Mucosa of descending colon (tissue), 3 donors: ENCODE measurements around the gene PDLIM5. TPM values are rescaled to one million over a fixed set of nuclear protein-coding genes. Genes with fewer than 3 reads are reported as not detected.

ENCODE experiments used
- ATAC-seq: fragments of 200-7000 bp; cut with Tn5 transposase; one replicate; pipeline ENCODE4 v1.9.1; 2020; ENCODE audit warnings: mild to moderate bottlenecking, moderate library complexity
- DNase-seq, 3 donors: peaks; one replicate each; pipeline ENCODE4 v3.0.0-alpha.2; 2020
- H3K36me3 ChIP-seq: fragments of 200-600 bp; one replicate; pipeline ENCODE4 v1.8.0; 2021; ENCODE audit warnings: low read depth, mild to moderate bottlenecking
- H3K4me1 ChIP-seq: fragments of 200-600 bp; one replicate; pipeline ENCODE4 v1.8.0; 2021; ENCODE audit warnings: low read depth, mild to moderate bottlenecking
- H3K4me3 ChIP-seq: fragments of 200-600 bp; one replicate; pipeline ENCODE4 v1.8.0; 2021; ENCODE audit warnings: mild to moderate bottlenecking
- H3K9me3 ChIP-seq: fragments of 200-600 bp; one replicate; pipeline ENCODE4 v1.8.0; 2021; ENCODE audit warnings: mild to moderate bottlenecking
- intact Hi-C, 2 donors: fragments of 100-400 bp; cut with DNase I in 1 of 2; cut with micrococcal nuclease in 1 of 2; formaldehyde crosslinking; loops; one replicate each; pipeline versions ENCODE4 v1.11.0 to v1.11.1; 2022; cut with DNase I, micrococcal nuclease
- total RNA-seq, 3 donors: library from RNA; stranded (reverse); fragmentation: NEBNext Ultra II Directional in 2 of 3; extraction: Animal tissue kit (Norgen Biotek cat#: 25700) in 2 of 3; gene quantifications; one replicate each; pipeline versions ENCODE4 v1.2.1 to v1.2.4, GENCODE V29; 2021 to 2023
- TF ChIP-seq, protein P1 (sequence below): fragments of 200-600 bp; IDR thresholded peaks from one replicate; pipeline ENCODE4 v1.8.0; 2022; ENCODE audit warnings: antibody characterized with exemption, mild to moderate bottlenecking
- donor health status: DM: no; HTN: no; CAD: no; lungs with moderate emphysema.
- donor health status: DM: no; HTN: no; CAD: no.
- donor health status: DM: no; HTN: yes; CAD: no.

Gene PDLIM5
- total RNA-seq, 3 donors from 2014 or later, result 137 to 183 (median 160) TPM

DNA sequence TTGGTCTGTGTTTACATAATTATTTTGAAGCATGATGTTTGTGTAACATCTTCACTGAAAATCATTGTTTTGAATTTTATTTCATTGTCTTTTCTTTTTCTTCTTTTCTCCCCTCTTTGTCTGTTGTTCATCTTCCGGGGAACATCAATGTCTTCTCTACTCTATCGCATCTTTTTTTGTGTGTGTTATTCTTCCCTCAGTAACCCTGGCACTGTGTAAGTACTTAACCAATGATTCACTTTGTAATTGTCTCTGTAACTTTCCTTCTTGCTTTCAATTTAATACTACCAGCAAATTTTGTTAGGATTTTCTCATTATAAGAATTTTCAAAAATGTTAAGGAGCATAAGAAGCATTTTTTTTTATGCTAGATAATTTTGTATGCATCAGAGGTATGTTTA, 130.8 kb downstream of the PDLIM5 start:
- no peak overlapping the region for H3K4me3 ChIP-seq
- DNase-seq, result no peak
- ATAC-seq, result no peak
- H3K36me3 ChIP-seq, result no peaks in the 10 kb centered on the region
- intact Hi-C loops, result no loop called here
- no peaks in the 10 kb centered on the region for H3K9me3 ChIP-seq
- TF ChIP-seq, protein P1, sequence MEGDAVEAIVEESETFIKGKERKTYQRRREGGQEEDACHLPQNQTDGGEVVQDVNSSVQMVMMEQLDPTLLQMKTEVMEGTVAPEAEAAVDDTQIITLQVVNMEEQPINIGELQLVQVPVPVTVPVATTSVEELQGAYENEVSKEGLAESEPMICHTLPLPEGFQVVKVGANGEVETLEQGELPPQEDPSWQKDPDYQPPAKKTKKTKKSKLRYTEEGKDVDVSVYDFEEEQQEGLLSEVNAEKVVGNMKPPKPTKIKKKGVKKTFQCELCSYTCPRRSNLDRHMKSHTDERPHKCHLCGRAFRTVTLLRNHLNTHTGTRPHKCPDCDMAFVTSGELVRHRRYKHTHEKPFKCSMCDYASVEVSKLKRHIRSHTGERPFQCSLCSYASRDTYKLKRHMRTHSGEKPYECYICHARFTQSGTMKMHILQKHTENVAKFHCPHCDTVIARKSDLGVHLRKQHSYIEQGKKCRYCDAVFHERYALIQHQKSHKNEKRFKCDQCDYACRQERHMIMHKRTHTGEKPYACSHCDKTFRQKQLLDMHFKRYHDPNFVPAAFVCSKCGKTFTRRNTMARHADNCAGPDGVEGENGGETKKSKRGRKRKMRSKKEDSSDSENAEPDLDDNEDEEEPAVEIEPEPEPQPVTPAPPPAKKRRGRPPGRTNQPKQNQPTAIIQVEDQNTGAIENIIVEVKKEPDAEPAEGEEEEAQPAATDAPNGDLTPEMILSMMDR, result no peak
- no peaks in the 10 kb centered on the region for H3K4me1 ChIP-seq

DNA sequence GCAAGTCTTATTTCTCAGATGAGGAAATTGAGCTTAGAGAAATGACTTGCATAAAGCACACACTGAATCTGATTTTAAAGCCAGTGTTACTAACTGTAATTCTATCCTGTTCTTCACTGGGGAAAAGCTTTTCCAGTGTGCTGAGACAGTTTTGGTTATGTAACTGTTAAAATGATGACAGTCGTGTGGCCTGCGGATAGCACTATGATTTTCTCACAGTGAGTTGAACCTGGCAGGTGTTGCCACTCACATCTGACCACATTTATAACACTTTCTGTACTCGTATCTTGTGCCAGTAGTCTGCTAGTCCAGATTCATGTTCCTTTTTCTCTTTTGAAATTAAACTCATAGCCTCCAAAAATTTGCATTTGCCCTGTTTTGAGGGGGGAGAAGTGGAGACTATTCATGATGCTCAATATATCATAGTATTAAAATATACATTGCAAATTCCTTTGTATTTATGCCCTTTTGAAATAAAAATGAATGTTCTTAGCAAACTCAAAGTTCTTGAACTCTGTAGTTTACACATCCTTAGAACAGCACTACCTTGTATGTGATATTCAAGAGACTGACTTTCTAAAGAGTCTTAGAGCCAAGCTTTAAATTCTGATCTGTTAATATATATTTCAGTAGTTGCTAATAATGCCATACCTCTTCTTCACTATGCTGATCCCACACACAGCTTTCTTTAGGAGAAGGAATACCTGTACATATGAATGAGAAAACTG, 132.3 kb downstream of the PDLIM5 start:
- no peak for ATAC-seq
- no peaks in the 10 kb centered on the region for H3K36me3 ChIP-seq
- no peaks in the 10 kb centered on the region for H3K4me1 ChIP-seq

DNA sequence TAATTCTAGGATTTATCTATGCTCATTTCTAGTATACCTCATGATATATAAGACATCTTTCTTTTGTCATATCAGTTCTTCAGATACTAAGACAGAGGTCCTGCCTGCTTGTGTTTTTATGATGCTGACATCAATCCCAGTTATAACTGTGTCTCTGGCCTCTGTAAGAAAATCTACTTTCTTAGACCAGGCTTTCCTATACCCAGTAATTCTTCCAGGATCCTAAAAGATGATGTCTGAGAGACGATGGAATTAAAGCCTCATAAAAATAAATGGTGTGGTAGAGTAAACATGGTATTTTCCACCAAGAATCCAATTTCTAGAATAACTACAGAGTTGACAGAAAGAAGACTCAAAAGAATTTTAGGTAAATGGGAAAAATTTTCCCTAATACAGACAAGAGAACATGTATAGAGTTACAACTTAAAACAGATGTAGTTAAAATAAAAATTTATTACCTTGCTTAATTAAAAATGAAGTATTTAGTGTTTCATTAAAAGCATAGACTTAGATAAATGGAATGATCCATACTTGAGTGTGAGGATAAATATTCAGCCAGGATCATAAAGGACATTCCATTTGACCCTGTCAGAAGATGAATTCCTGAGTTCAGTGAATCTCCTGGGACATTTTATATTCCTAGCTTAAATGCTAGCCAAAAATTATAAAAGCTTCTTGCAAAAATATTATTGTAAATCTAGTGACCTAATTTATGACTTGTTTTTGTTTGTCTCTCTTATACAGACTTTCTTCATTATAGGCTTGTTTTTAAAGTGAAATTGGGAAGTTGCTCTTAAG, 137.4 kb downstream of the PDLIM5 start:
- Histone ChIP-seq H3K4me3 (no peak overlapping the region), H3K4me1 (no peaks in the 10 kb centered on the region), H3K9me3 (no peaks in the 10 kb centered on the region), H3K36me3 (no peaks in the 10 kb centered on the region)
- no peak for ATAC-seq
- TF ChIP-seq, protein P1, result no peak
- no peak for DNase-seq
- intact Hi-C loops, result no loop called here

More for the DNA sequence above, 132.3 kb downstream of the PDLIM5 start:
- no peak overlapping the region for H3K4me3 ChIP-seq
- intact Hi-C loops, result no loop called here
- no peak for DNase-seq
- TF ChIP-seq, protein P1, result no peak
- H3K9me3 ChIP-seq, result no peaks in the 10 kb centered on the region

DNA sequence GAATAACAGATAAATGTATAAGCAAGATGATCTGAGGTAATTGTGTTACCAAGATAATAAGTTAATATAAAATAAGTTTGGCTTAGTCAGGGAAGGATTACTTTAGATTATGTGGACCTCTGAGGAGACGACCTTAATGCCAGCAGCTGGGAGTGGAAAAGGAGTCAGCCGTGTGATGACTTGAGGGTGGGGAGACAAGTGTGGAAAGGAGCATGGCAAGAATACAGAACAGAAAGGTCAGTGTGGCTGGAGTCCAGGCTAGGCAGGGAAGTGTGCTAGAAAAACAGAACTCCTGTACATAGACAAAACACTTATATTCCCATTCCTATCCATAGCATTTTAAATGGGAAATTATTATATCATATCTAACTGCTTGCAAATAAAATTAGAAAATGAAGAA, 138.8 kb downstream of the PDLIM5 start:
- Histone ChIP-seq H3K4me1 (no peaks in the 10 kb centered on the region), H3K9me3 (no peaks in the 10 kb centered on the region), H3K4me3 (no peak overlapping the region), H3K36me3 (no peaks in the 10 kb centered on the region)
- TF ChIP-seq, protein P1, result no peak
- intact Hi-C loops, result no loop called here
- DNase-seq (no peak), ATAC-seq (no peak)

DNA sequence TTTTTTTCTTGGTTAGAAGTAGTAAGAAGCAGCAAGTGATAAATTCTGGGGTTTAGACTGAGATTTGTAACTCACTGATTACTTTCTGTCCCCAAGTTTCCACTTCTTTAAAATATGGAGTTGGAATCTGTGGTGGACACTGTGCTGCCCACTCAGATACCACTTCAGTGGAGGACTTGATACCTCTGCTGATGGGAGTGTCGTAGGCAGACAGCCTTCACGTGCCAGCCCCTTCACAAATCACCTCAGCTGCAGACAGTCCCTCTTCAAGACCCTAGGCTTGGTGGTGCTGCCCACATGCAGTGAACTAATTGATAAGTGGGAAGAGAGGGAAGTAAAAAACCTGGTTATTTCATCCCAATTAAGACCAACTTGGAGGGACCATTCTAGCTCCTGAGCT, 139.5 kb downstream of the PDLIM5 start:
- no peak for ATAC-seq
- no peaks in the 10 kb centered on the region for H3K36me3 ChIP-seq
- intact Hi-C loops, result no loop called here
- no peak overlapping the region for H3K4me3 ChIP-seq
- no peaks in the 10 kb centered on the region for H3K9me3 ChIP-seq
- H3K4me1 ChIP-seq, result no peaks in the 10 kb centered on the region
- TF ChIP-seq, protein P1, result no peak
- DNase-seq, result no peak
